ENCODE measurements around the gene ADNP.

ADNP gene

GRCh38 chr20:50915424-50915823 is 15.8 kb downstream of the ADNP start:
- Histone ChIP-seq H3K27ac (ENCODE audit: low read depth, low read length) (no peak overlapping the region), H3K4me3 (ENCODE audit: low read depth, low read length) (no peak overlapping the region), H3K36me3 (ENCODE audit: control insufficient read depth in 1 of 2, insufficient read depth in 2 of 2, low read length in 2 of 2) (peaks cover 10 to 12% of the 10 kb centered on the region in 2 experiments), H3K79me2 (ENCODE audit: control insufficient read depth, insufficient read depth, low read length, poor library complexity) (peaks cover 19% of the 10 kb centered on the region), H3K14ac (ENCODE audit: low read length) (no peak overlapping the region), H3K4me1 (ENCODE audit: control insufficient read depth in 1 of 2, insufficient read depth in 2 of 2, low read length in 2 of 2) (peaks cover 0 to 3% of the 10 kb centered on the region in 2 experiments), H3K9me3 (ENCODE audit: insufficient read depth, low read depth, low read length) (no peaks in the 10 kb centered on the region), H2AK5ac (ENCODE audit: low read length) (no peak overlapping the region), H3K79me1 (ENCODE audit: low read length) (no peaks in the 10 kb centered on the region), H2BK5ac (ENCODE audit: low read depth, low read length, poor library complexity) (no peak overlapping the region), H3K9ac (ENCODE audit: low read length) (no peak overlapping the region), H3K4me2 (ENCODE audit: low read length) (no peak overlapping the region), H4K8ac (ENCODE audit: low read depth, low read length) (no peak overlapping the region), H4K12ac (ENCODE audit: low read depth, low read length) (no peak overlapping the region), H3K23ac (ENCODE audit: low read length) (no peak overlapping the region), H4K91ac (ENCODE audit: low read depth, low read length) (no peak overlapping the region), H3K4ac (ENCODE audit: low read depth, low read length) (peak overlapping the region; percentile 91), H2AFZ (ENCODE audit: insufficient read depth, low read length, poor library complexity) (no peak overlapping the region), H2BK120ac (ENCODE audit: insufficient read depth, low read length, poor library complexity) (no peak overlapping the region), H3K18ac (ENCODE audit: low read length) (no peak overlapping the region), H2BK12ac (ENCODE audit: low read length) (no peak overlapping the region), H3K27me3 (ENCODE audit: insufficient read depth, low read length) (no peaks in the 10 kb centered on the region)
- DNase-seq, result no peak
- WGBS (ENCODE audit: extremely low coverage, insufficient coverage, insufficient read length), result no CpG with 5 or more reads among the region's 3 CpGs

GRCh38 chr20:50913690-50914375 is 17.4 kb downstream of the ADNP start:
- no peak for DNase-seq
- Histone ChIP-seq H2BK5ac (ENCODE audit: low read depth, low read length, poor library complexity) (no peak overlapping the region), H2AFZ (ENCODE audit: insufficient read depth, low read length, poor library complexity) (no peak overlapping the region), H3K79me2 (ENCODE audit: control insufficient read depth, insufficient read depth, low read length, poor library complexity) (peaks cover 24% of the 10 kb centered on the region), H3K14ac (ENCODE audit: low read length) (no peak overlapping the region), H3K4ac (ENCODE audit: low read depth, low read length) (peak overlapping the region; percentile 68), H2BK12ac (ENCODE audit: low read length) (no peak overlapping the region), H4K12ac (ENCODE audit: low read depth, low read length) (no peak overlapping the region), H3K9me3 (ENCODE audit: insufficient read depth, low read depth, low read length) (no peaks in the 10 kb centered on the region), H4K91ac (ENCODE audit: low read depth, low read length) (no peak overlapping the region), H3K4me1 (ENCODE audit: control insufficient read depth in 1 of 2, insufficient read depth in 2 of 2, low read length in 2 of 2) (peaks cover 0 to 5% of the 10 kb centered on the region in 2 experiments), H3K36me3 (ENCODE audit: control insufficient read depth in 1 of 2, insufficient read depth in 2 of 2, low read length in 2 of 2) (peaks cover 6% of the 10 kb centered on the region in 2 experiments), H4K8ac (ENCODE audit: low read depth, low read length) (no peak overlapping the region), H3K79me1 (ENCODE audit: low read length) (no peaks in the 10 kb centered on the region), H3K4me2 (ENCODE audit: low read length) (no peak overlapping the region), H3K4me3 (ENCODE audit: low read depth, low read length) (no peak overlapping the region), H3K23ac (ENCODE audit: low read length) (no peak overlapping the region), H3K9ac (ENCODE audit: low read length) (no peak overlapping the region), H2AK5ac (ENCODE audit: low read length) (no peak overlapping the region), H2BK120ac (ENCODE audit: insufficient read depth, low read length, poor library complexity) (no peak overlapping the region), H3K18ac (ENCODE audit: low read length) (no peak overlapping the region), H3K27me3 (ENCODE audit: insufficient read depth, low read length) (no peaks in the 10 kb centered on the region), H3K27ac (ENCODE audit: low read depth, low read length) (no peak overlapping the region)
- no CpG with 5 or more reads among the region's 2 CpGs for WGBS (ENCODE audit: extremely low coverage, insufficient coverage, insufficient read length)

GRCh38 chr20:50911716-50912115 is 19.5 kb downstream of the ADNP start:
- Histone ChIP-seq H4K8ac (ENCODE audit: low read depth, low read length) (no peak overlapping the region), H3K9me3 (ENCODE audit: insufficient read depth, low read depth, low read length) (no peaks in the 10 kb centered on the region), H2AK5ac (ENCODE audit: low read length) (no peak overlapping the region), H3K9ac (ENCODE audit: low read length) (no peak overlapping the region), H3K36me3 (ENCODE audit: control insufficient read depth in 1 of 2, insufficient read depth in 2 of 2, low read length in 2 of 2) (peaks cover 11% of the 10 kb centered on the region in 2 experiments), H2BK120ac (ENCODE audit: insufficient read depth, low read length, poor library complexity) (no peak overlapping the region), H2BK12ac (ENCODE audit: low read length) (no peak overlapping the region), H4K12ac (ENCODE audit: low read depth, low read length) (no peak overlapping the region), H3K14ac (ENCODE audit: low read length) (no peak overlapping the region), H3K27ac (ENCODE audit: low read depth, low read length) (no peak overlapping the region), H3K4me3 (ENCODE audit: low read depth, low read length) (no peak overlapping the region), H2AFZ (ENCODE audit: insufficient read depth, low read length, poor library complexity) (no peak overlapping the region), H4K91ac (ENCODE audit: low read depth, low read length) (no peak overlapping the region), H3K4ac (ENCODE audit: low read depth, low read length) (peak overlapping the region; percentile 70), H3K27me3 (ENCODE audit: insufficient read depth, low read length) (no peaks in the 10 kb centered on the region), H3K79me2 (ENCODE audit: control insufficient read depth, insufficient read depth, low read length, poor library complexity) (peaks cover 28% of the 10 kb centered on the region), H3K4me2 (ENCODE audit: low read length) (no peak overlapping the region), H3K4me1 (ENCODE audit: control insufficient read depth in 1 of 2, insufficient read depth in 2 of 2, low read length in 2 of 2) (peaks cover 0 to 3% of the 10 kb centered on the region in 2 experiments), H2BK5ac (ENCODE audit: low read depth, low read length, poor library complexity) (no peak overlapping the region), H3K23ac (ENCODE audit: low read length) (no peak overlapping the region), H3K18ac (ENCODE audit: low read length) (no peak overlapping the region), H3K79me1 (ENCODE audit: low read length) (no peaks in the 10 kb centered on the region)
- DNase-seq, result no peak
- no CpG with 5 or more reads among the region's 1 CpG for WGBS (ENCODE audit: extremely low coverage, insufficient coverage, insufficient read length)

GRCh38 chr20:50911030-50911429 is 20.2 kb downstream of the ADNP start:
- Histone ChIP-seq H2BK5ac (ENCODE audit: low read depth, low read length, poor library complexity) (no peak overlapping the region), H3K79me2 (ENCODE audit: control insufficient read depth, insufficient read depth, low read length, poor library complexity) (peaks cover 28% of the 10 kb centered on the region), H3K9ac (ENCODE audit: low read length) (no peak overlapping the region), H2BK12ac (ENCODE audit: low read length) (no peak overlapping the region), H3K27ac (ENCODE audit: low read depth, low read length) (no peak overlapping the region), H3K4me1 (ENCODE audit: control insufficient read depth in 1 of 2, insufficient read depth in 2 of 2, low read length in 2 of 2) (peaks cover 0 to 3% of the 10 kb centered on the region in 2 experiments), H3K18ac (ENCODE audit: low read length) (no peak overlapping the region), H3K4me2 (ENCODE audit: low read length) (no peak overlapping the region), H3K36me3 (ENCODE audit: control insufficient read depth in 1 of 2, insufficient read depth in 2 of 2, low read length in 2 of 2) (peaks cover 11% of the 10 kb centered on the region in 2 experiments), H2AK5ac (ENCODE audit: low read length) (no peak overlapping the region), H3K27me3 (ENCODE audit: insufficient read depth, low read length) (no peaks in the 10 kb centered on the region), H2AFZ (ENCODE audit: insufficient read depth, low read length, poor library complexity) (no peak overlapping the region), H3K14ac (ENCODE audit: low read length) (no peak overlapping the region), H3K4me3 (ENCODE audit: low read depth, low read length) (no peak overlapping the region), H3K79me1 (ENCODE audit: low read length) (no peaks in the 10 kb centered on the region), H3K23ac (ENCODE audit: low read length) (no peak overlapping the region), H3K9me3 (ENCODE audit: insufficient read depth, low read depth, low read length) (no peaks in the 10 kb centered on the region), H4K12ac (ENCODE audit: low read depth, low read length) (no peak overlapping the region), H4K8ac (ENCODE audit: low read depth, low read length) (no peak overlapping the region), H3K4ac (ENCODE audit: low read depth, low read length) (peak overlapping the region; percentile 100), H4K91ac (ENCODE audit: low read depth, low read length) (no peak overlapping the region), H2BK120ac (ENCODE audit: insufficient read depth, low read length, poor library complexity) (no peak overlapping the region)
- WGBS (ENCODE audit: extremely low coverage, insufficient coverage, insufficient read length), result no CpG with 5 or more reads among the region's 3 CpGs
- DNase-seq, result peak in 1 of 2 donors; percentile 23

Data from trophoblast cell (in vitro differentiated cells and primary cell).